Measurements from ENCODE around the gene TWNK.

Gene TWNK

DNA sequence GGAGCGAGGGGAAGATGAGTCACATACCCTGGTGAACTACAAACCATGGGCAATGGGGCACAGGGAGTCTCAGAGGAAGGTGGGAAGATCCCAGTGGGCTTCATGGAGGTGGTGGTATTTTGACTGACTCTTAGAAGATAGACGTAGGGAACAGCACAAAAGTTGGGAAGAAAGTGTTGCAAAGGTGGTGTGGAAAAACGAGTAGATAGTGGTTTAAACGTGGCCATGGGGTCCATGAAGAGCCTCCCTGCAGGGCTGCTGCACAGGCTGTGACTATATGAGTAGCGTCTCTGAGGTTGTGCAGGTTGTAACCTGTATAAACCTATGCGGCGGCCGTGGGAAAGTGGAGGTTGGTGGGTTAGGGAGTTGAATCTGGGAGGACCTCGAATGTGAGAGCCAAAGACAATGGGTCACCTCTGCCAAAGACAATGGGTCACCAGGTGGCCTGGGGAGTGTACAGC, 26.1 kb downstream of the TWNK start:
- no peak for DNase-seq

DNA sequence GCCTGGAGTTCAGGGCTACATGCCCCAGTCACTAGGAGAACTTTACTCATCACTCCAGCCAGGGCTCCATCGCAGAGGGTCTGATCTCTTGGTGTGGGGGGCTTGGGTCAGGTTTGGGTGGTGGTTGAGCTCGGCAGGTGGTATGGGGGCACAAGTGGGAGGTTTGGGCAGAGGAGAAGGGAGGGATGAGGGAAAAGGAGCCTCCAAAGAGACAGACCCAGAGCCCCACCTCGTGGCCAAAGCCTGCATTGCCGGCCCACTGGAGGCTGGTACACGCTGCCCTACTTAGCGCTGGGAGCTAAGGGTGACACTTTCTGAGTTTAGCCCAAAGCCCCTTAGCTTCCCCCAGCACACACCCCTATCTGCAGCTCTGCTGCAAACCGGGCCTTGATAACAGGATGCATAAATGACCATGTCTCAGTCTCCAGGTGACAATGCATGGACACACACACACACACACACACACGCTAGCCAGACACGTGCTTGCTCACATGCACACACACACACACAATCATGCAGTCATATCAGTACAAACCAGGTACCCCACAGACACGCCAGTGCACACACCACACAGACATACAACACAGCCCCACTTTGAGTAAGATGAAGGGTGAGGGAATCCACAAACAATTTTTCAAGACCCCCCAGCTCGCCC, 27.0 kb downstream of the TWNK start:
- peak; percentile 54 for DNase-seq

DNA sequence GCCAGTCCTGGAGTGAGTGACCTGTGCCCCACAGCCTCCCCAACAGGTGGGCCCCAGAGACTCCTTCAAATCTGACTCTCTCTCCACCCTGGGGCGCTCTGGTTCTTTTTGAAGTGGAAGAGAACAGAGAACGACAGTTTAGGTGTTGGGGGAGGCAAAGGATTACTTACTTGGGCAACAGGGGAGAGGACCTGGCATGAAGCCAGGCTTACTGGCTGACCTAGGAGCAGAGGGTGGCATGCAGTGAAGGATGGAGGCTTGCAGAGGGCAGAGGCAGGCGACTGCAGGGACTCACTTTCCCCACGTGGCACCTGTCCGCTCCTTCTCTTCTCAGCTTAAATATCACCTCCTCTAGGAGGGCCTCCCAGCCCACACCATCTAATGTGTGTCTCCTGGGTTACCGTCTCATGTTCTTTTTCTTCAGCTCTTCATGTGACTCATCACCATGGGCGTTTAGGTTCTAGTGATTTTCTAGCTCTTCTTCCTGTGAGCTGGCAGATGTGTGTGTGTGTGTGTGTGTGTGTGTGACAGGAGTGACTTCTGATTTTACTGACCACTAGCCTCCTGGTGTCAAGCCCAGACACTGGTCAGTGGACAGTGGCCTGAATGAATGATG, 27.7 kb downstream of the TWNK start:
- DNase-seq, result no peak

DNA sequence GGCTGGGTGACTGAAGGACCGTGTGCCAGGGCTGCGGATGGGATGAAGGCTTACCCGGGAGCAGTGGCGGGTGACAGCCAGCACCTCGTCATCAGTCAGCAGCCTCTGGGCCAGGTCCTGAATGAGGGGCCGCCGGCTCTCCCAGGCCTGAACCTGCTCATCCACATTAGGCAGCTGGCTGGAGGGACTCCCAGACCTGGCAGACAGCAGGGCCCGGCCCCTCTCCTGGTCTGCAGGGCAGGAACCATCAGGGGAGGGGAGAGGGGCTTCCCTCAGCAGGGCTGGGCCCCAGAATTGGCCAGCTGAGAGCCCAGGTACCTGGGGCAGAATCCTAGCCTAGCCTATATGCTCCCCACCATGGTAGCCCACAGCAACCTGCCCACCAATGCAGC, 28.2 kb downstream of the TWNK start:
- no peak for DNase-seq

DNA sequence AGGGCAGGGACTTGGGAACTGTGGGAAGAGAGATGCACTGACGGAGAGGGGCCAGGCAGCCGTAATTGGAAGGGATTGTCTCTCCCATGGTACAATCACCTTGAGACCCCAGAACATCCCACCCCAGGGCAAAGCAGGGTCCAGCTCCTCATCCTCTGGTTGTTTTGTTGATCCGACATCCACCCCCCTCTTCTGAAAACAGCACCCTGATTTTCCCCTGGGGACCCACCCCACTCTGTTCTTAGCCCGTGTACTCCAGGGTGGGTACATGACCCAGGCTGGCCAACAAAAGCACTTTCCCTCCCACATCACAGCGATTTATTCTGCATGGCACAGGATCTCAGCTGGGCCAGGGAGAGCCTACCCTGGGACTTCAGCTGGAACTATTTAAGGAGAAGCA, 29.5 kb downstream of the TWNK start:
- no peak for DNase-seq

DNA sequence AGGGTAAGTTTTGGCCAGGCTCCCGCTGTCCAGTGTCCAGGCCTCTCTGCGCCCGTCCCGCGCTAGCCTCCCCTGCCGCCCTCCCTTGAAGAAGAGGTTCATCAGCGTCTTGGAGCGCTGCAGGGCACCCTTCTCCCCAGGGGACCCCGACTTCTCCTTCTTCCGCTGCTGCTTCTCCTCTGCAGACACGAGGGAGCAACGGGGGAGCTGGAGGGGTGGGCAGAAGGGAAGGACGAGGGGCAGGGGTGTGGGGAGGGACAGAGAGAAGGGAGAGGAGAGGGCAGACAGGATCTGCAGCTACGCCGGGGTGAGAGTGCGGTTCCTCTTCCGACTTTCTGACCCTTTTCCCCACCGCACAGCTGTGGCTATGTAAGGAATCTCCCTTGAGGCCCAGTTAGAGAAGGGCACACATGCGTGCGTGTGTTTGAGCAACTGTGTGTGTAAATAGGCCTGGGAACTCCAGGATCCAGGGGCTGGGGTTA, 30.8 kb downstream of the TWNK start:
- DNase-seq, result no peak

DNA sequence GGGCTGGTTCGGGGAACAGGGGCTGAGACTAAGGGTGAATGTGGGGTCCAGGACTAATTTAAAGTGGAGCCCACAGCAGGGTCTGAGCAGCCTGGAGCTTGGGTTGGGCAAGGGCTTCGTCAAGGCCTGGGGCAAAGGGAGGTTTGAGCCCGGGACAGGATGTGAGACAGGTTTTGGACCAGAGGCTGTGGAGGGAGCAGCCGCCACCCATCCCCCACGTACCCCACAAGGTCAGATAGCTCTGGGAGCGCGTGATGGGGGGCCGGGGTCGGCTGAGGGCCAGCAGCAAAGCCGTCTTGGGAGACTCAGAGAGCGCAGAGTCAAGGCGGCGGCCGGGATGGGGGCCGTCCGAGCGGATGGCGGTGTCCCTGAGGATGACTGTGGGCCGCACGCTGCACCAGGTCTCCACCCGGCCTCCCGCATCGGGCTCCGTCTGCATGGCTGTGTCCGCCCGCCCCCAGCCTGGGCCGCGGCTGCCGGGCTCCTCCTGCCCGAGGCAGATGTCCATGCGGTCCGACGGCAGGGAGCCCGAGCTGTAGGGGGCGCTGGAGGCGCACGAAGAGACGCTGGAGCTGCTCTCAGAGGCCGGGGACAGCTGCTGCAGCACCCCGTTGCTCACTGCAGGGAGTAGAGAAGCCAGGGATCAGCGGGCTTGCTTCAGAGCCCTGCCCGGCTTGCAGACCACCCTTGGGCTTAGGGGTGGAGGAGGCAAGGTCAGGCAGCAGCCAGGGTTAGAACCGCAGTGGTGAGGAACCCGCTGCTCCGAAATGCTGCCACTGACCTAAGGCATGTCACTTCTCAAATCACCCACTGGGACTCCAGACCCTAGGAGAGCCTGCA, 31.5 kb downstream of the TWNK start:
- peak; percentile 58 for DNase-seq

DNA sequence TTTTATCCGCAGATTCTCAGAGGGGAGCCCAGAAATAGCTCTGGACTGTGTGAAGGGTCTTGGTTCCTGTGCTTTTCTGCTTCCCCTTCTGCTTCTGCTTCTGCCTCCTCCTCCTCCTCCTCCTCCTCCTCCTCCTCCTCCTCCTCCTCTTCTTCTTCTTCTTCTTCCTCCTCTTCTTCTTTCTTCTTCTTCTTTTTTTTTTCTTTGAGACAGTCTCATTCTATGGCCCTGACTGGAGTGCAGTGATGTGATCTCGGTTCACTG, 32.0 kb downstream of the TWNK start:
- DNase-seq, result no peak

DNA sequence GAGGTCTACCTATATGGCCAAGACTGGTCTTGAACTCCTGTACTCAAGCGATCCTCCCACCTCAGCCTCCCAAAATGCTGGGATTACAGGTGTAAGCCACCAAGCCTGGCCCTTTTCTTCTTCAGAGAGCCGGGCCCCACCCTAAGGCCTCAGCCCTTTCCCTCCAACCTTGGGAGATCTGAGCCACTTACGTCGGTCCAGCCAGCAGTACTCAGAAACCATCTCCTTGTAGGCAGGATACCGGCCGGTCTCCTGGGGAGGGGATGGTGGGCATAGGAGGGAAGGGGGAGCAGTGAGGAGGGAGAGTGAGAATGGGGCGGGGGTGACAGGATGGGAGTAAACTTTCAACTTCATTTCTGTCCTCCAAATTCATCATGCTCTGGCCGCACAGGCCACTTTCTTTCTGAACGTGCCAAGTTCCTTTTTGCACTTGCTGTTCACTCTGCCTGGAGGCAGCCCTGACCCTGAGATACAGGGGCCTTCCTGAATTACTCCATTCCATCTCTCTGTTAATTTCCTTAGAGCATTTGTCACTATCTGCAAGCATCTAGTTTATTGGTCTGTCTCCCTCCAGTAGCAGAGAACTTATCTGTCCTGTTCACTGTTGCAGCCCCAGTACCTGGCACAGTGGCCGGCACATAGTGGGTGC, 33.2 kb downstream of the TWNK start:
- DNase-seq, result no peak

DNA sequence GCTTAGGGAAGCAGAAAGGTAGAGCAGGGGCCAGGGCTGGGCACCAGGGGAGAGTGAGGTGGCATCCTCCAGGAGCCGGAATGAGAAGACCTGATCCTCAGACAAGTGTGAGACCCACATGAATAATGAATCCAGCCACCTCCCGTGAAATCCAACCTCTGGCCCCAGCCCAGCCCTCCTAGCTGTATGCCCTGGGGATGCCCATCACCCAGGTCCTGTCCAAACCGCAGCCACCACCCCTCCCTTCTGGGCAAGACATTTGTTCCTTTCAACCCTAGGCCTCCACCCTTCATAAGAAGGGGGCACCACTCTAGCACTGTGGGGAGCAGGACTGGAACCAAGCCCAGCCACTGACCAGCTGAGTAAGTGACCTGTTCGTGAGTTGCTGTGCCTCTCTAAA, 33.9 kb downstream of the TWNK start:
- DNase-seq, result no peak

DNA sequence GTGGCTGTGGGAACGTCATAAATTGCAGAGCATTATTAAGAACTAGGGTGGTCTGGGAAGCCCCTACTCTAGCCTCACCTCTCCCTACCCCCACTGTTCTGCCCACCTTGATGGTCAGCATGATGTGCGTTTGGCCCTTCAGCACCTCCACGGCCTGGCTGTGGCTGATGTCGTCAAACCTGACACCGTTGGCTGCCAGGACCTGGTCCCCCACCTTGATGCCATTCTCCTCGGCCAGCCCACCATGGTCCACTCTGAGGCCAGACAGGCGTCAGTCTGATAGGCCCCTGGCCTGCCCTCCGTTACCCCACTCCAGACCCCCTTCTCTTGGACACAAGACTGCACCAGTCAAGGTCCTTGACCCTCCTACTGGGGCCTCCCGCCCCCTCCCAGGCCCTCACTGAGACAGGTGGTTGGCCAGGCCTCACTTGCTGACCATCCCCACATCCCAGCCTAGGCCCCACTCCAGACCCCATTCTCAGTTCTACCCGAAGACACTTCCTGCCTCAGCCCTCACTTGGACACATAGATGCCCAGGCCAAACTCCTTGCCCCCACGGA, 34.4 kb downstream of the TWNK start:
- no peak for DNase-seq

DNA sequence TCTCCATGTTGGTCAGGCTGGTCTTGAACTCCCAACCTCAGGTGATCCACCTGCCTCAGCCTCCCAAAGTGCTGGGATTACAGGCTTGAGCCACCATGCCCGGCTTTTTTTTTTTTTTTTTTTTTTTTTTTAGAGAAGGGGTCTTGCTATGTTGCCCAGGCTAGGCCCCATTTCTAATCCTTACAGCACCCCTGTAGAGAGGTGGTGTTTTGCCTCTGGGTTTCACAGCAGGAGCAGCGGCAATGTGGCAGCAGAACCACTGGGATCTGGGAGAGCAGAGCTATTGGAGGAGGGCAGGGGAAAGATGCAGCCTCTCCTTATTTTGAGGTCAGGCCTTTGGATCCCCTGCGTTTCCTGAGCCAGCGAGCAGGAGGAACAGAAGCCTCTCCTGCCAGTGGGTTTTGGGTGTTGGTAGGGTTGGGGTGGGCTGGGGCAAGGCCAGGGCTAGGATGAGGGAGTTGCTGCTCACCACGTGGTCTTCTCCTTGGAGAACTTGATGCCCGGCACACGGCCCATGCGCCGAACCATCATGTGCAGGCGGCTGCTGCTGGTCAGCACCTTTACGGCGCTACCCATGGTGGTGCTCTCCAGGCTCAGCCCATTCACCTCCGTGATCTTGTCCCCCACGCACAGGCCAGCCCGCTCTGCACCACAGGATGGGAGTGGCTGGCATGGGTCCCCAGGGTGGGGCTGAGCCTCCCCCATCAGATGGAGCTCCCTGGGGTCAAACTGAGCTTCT, 35.8 kb downstream of the TWNK start:
- no peak for DNase-seq

DNA sequence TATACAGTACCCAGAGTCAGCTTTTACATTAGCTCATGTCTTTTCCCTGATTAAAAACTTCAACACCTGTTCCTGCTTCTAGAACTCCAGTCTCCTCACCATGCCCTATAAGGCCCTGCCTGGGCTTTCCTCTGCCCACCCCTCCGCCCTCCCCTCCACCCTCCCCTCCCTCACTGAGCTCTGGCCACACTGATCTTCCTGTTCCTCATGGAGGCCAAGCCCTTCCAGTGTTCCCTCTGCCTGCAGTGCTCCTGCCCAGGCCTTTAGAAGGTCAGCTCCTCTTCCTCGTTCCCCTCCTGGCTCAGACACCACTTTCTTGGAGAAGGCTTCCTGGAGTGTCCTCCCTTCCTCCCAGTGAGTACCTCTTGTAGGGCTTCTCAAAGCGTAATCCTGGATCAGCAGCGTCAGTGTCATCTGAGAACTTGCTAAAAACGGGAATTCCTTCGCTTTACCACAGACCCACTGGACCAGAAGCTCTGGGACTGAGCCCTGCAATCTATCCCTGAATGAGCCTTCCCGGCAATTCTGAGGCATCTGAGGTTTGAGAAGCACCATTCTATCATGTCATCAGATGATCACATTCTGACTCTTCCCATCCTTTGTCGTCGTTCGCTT, 39.9 kb downstream of the TWNK start:
- DNase-seq, result no peak

DNA sequence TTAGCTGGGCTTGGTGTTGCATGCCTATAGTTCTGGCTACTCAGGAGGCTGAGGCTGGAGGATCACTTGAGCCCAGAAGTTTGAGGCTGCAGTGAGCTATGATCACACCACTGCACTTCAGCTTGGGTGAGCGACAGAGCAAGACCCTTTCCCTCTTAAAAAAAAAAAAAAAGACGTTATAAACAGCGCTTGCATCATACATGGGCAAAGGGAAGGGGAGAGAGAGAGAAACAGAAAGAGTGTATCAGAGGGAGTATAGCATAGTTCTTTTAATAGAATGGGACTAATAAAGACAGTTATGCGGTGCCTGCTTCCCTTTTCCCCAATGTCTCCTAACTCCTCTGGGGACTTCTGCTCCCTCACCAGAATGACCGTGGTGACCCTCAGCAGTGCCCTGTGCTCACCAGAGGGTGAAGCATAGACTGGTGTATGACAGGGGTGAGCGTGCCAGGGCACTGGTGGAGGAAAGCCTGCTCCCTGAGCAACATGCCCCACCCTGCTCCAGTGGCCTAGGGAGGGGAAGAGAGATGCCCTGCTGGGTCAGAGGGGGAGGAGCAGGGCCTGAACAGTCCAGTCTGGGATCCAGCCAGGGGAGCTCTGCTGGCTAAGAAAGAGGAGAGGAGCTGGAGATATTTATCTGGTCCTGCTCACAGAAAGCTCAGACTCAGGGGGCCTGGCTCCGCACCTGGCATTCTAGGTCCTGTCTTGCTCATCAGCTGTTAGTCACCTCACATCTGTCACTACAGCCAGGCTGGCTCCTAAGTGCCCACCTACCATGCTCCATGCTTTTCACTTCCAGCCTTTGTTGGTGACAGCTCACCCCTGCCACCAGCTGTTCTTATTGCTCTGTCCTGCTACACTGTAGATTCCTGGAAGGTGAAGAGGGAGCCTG, 41.3 kb downstream of the TWNK start:
- DNase-seq, result no peak

DNA sequence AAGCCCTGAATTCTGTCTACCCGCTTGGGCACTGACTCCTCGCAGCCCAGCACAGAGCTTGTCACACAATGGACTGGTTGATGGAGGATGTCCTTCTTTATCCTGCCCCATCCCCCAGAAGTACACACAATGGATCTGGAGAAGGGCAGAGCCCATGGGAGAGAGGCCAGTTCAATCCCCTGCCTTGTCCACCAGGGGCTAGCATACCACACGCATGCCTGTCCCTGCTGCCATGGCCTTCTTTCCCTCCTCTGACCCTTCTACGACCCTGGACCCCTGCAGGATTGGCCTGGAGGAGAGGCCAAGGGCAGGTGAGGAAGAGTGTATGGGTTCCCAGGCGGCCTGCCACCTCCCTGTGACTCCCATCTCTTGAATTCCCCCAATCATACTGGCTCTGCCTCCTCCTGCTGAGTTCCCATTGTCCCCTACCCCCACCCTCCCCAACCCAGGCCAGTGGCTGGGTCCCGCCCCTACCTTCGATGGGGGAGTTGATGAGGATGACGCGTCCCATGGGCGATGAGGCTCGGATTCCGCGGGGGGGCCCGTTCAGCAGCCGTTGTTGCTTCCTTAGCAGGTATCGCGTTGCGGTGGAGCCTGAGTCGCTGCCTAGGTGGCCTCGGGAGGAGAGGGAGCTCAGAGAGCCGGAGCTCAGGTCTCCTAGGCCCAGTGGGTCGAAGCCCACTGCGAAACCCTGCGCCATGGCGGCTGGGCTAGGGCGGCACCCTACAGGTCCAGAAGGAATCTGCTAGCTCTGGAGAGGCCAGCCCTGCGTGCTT, 42.4 kb downstream of the TWNK start:
- no peak for DNase-seq

DNA sequence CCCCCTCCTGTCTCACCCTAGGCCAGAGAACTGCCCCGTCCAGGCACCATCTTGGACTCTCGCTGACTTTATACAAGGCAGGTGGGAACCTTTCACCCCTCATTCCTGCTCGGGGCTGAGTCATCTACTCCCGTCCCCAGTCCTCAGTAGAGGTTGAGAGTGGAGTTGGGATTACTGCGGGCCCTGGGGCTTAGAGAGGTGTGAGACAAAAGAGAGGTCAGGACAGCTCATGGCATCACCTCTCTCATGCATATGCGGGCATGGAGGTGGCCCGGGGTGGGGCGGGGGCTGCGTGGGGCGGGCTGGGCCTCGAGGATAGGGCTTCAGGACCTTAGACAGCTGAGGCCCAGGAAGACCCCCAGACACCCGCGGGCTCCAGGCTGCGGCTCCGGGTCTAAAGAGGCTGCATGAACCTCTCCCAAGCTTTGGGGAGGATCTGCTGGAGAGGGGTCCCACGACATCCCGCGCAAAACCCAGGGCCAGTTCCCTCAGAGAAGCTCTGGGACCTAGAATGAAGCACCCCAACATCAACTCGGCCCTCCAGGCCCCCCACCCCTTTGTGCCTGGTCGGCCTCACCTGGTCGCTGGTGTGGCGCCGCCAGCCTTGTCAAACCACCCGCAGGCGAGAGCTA, 43.3 kb downstream of the TWNK start:
- no peak for DNase-seq

DNA sequence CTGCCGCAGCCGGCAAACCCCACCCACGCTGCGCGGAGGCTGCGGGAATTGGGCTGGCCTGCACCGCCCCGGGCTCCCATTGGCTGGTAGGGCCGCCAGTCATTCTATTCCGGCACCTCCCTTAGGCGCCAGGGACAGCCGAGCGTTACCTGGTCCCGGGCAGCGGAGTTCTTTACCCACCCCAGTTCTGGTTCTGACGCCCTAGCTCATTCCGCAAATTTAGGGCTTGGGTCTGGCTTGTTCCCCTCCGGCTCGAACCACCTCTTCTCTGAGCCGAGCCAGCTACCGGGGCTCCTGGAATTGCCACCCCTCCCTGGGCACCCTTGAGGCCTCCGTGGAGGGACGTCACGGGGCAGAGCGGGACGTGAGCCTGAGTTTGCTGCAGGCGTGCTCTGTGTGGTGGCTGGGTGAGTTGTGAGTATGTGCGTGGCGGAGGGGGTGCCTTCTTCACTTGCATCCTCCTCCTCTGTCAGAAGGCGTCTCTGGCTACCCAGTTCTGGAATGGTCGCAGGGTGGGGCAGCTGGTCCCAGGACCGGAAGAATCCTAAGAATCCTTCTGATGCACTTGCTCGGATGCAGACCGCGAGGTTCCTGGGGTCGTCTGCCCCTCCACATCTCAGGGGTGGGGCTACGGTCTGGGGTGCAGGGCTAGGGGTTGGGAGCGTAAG, 43.9 kb downstream of the TWNK start, which contains the start of the genes PDZD7 and SFXN3:
Gene PDZD7 (minus strand): TSS at position 2 of the 668 bp plus-strand sequence. CDS start 910 bp downstream, outside the sequence.
Gene SFXN3 (plus strand): TSS at position 107 of the 668 bp plus-strand sequence. CDS start 3,461 bp downstream, outside the sequence.
- DNase-seq, result peak; percentile 95

DNA sequence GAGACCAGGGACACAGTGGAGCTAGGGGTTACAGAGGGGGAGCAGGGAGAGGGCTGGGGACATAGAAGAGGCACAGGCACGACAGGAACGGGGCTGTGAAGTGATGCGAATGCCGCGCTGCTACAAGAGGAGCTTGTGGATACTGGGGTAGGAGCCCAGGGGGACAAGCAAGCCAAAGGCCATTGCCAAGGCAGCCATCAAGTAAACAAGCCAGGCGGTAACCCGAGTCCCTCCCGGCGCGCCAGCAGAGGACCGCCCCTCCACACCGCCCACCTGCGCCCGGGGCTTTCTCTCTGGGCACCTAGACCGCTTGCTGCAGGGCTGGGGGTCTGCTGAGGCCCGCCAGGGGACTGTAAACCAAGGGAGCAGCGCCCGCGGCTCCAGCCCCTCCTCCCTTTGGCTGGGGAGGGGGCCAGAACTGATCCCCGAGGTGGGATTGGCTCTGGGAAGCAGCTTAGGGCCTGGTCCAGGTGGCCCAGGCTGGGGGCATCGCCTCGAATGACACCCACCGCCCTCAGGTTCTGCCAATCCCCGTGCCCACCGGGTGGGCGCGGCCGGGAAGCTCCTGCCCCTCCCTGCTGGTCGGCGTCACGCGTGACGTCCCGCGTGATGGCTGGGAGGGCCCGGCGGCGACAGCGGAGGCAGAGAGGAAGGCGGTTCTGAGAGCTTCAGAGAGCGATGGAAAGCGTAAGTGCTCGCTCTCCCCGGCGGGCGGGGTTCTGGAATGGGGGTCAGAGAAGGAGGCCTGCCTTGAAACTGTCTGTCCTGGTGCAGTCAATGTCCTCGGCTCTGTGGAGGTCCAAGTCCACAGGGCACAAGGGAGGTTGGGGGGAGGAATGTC, 44.7 kb downstream of the TWNK start:
- DNase-seq, result peak; percentile 75
